GM19238 (cell line): ENCODE results near the gene TENM4.

ENCODE experiments used
- DNase-seq: peaks from one replicate; pipeline ENCODE4 v3.0.0; 2011; ENCODE audit warnings: low spot score; ENCODE audit not compliant: insufficient read length

TENM4 gene

DNA sequence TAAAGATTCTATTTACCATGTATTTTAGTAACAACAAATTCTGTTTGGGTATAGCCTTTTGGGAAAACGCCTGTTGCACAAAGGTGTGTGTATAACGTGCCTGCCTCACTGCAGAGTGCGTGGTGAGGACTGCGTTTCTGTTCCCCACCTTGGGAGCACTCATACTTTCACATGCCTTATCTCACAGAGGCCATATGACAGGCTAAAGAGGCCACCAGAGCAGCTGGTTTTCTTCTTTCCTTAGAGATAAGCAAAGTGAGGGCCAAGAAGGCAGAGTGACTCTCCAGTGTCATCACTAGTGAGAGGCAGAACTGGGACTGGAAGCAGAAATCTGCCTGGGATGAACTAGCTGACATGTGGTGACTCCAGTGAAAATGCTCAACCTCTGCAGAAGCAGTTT, 497.0 kb downstream of the TENM4 start:
- DNase-seq, result no peak

DNA sequence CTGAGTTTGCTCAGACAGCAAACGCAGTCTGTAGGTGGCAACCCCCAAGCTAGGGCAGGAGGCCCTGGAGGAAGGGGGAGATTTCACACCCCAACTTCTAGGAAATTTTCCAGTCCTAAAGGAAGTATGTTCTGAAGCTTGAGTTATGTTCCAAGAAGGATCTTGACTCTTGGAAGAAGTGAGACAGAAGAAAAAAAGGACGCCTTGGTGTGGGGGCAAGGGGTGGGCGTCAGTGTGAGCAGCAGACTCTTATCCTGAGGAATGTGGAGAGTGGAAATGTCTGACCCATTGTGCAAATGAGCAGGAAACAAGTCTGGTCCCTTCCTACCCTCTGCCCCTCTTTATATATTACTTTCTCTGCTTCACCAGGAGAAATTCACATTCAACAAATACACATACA, 497.7 kb downstream of the TENM4 start:
- DNase-seq, result no peak

DNA sequence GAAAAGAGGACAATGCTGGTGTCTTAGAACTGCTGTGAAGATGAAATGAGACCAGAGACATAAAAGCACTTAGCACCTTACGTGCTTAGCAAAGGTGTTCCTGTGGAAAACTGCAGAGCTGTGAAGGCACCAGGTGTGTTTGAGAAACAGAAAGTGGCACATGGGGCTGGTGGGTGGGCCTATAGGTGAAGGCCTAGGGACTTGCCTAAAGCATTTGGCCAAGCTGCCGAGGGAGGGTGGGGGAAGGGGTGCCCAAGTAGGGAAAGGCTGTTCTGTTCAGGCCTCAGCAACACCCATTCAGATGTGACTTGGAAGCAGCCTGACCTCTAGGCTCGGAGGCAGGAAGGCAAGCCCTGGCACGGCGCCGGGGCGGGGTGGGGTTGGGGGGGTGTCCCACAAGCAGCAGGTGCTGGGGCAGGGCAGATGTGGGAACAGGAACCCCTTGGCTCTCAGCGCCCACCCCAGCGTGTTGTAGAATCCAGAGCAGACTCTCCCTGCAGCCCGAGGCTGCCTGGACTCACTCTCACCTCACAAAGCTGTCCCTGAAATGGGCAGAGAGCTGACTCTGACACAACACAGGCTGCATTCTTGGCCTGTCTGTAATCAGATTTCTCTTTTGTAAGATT, 499.5 kb downstream of the TENM4 start:
- DNase-seq, result no peak

DNA sequence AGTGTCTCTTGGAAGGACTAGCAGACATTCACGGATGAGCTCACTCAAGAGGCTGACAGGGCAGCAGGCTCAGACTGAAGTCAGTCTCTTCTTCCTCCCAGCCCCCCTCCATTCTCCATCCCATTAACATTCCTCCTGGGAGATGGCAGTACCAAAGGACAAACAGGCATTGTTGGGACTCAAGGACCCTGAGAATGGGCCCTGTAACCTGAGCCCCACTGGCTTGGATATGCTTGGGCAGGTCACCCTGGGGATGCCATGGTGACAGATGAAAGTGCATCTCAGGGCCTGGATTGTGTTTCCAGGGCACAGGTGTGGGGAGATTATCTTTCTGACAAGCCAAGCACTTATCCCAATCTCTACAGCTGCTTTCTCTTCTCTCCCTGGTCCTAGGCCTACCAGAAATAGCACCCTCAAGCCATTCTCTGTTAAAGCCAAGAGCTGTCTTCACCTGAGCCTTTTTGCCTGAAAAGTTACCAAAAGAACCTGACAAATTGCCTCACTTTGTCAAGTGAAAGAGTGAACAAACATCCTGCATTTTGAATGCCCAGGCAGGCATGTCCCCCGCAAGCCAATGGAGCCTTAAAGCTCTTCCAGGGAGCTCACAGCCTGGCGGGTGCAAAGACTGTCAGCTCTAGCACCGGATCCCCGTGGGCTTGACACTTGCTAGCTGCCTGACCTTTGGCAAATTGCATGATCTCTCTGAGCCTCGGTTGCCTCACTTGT, 500.2 kb downstream of the TENM4 start:
- DNase-seq, result no peak

DNA sequence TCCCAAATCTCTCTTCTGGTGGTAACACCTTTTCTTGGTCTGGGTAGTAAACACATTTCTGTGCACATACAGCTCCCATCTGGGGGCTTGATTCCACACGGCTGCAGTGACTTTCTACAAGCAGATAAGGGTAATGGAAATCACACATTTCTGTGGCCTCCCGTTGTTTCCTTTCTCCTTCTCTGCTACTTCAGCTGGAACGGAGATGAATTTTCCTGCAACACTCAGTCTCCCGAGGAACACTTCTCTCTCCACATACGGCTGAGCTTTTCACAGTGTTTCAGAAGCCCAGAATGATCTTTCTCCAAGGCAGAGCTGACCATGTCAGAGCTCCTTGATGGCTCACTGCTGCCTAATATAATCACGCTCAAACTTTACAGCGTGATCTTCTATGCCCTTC, 501.9 kb downstream of the TENM4 start:
- no peak for DNase-seq

DNA sequence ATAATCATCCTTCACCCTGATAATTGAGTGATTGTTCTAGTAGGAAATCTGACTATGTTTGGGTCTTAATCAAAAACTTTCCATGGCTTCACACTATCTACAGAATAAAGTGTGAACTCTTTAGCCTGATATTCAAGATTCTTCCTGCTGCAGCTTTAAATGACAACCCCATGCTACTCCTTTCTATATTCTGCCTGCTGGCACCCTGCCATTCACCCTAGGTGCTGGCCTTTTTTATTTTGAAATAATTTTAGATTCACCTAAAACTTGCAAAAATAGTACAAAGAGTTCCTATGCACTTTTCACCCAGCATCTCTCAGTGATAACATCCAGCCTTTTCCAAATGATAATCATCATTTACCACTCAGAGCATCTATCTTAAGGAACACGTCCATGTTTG, 502.8 kb downstream of the TENM4 start:
- DNase-seq, result no peak

DNA sequence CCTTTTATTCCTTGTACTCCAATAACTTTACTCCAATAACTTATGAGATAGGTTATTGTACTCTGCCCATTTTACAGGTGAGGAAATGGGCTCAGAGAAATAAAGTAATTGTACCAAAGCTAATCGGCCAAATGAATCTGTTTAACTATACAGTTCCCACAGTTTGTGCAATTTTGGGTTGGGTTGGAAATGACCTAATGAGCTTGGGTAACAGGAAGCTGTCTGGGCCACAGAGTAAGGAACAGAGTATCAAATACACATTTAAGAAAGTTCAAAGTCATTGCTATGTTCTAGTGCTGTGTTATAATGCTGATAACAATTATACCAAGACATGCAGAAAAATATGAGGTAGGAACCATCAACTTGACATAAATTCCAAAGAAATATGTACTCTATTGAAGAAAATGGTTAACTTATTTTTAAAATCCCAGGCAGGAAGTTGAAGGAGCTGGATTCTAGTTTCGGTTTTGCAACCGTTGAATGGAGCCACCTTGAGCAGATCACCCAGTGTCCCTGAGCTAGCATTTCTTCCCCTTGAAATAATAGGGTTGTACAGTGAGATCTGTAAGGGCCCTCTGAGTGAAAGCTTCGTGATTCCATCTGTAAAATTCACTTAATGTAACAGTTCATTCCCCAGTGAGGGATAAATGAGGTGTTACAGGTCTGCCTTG, 505.3 kb downstream of the TENM4 start:
- DNase-seq, result no peak

DNA sequence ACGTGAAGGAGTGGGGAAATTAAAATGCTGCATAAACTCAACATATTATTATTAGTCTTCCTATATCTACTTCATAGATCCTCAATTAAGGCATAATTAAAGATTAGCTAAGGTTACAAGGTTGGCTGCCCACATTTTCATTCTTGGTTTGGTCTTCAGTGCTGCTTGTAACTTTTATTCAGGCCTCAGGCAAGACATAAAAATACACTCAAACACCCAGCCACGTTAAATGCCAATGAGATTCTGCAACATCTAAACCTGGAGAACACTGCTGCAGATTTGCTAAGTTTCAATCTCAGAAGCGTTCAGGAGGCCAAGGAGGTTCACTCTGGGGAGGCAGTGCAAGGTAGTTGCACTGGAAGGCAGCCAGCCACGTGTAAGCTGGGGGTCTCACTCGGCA, 507.5 kb downstream of the TENM4 start:
- DNase-seq, result no peak

DNA sequence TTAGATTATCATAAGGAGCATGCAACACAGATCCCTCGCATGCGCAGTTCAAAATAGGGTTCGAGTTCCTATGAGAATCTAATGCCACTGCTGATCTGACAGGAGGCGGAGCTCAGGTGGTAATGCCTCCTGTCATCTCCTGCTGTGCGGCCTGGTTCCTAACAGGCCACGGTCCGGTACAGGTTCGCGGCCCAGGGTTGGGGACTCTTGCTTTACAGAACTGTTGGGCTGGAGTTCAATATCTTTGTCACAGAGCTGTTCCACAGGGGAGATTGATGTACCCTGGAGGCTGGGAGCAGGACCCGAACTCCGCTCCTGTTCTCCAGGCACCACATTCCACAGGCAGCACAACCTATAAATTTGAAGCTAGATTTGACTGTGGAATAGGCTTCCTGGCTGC, 508.1 kb downstream of the TENM4 start:
- no peak for DNase-seq

DNA sequence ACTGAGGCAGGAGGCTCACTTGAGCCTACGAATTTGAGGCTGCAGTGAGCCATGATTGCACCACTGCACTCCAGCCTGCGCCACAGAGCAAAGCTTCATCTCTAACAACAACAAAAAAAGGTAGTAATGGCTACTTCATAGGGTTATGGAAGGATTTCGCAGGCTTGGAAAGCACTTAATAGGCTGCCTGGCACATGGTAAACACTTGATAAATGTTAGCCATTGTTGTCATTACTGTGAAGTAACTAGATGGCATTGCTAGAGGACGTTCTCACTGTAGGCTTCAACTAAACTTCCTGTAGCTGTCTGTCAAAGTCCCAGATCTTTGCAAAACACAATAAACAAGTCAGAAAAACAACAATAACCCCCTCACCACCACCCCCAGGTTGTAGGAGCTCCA, 508.9 kb downstream of the TENM4 start:
- DNase-seq, result no peak

DNA sequence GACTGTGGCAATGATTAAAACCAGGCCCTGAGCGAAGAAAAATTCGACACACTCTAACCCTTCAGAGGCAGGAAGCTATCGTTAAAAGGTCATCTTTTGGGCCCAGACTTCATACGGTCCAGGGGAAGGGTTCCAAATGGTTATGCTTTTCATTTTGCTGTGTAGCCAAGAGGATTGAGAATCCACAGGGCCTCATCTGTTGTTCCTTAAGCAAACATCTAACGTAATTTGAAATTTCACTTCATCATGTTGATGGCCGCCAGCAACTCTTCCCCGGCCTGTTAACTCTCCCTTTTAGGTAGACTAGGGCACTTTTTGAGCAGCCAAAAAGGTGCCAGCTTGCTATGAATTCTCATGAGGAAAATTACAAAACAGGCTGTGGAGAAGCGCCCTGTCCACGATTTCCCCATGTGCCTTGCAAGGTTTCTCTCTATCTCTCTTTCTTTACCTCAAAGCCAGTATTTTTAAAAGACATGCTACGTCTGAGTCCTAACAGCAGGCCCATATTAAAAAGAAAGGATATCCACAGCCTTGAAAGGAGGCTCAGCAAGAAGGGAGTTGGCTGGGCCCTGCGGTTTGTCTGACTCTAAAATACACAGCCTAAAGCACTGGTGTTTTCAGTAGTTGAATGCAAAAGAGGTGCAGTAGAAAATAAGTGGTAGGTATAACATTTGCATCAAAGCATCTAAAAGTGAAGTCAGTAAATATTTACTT, 509.9 kb downstream of the TENM4 start:
- no peak for DNase-seq

DNA sequence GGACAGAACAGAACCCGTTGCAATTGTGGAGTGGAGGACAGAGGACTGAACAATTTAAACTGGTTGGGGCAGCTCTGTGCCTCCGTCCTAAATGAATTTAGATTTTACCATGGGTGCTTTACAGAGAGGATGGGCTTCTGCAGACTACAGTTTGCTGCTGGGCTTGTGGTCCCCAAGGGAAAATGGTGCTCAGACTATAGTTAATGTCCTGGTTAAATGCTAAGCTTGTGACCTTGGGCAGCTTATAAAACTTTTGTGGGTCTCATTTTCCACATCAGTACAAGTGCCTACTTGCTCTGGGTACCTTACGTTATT, 511.0 kb downstream of the TENM4 start:
- no peak for DNase-seq

DNA sequence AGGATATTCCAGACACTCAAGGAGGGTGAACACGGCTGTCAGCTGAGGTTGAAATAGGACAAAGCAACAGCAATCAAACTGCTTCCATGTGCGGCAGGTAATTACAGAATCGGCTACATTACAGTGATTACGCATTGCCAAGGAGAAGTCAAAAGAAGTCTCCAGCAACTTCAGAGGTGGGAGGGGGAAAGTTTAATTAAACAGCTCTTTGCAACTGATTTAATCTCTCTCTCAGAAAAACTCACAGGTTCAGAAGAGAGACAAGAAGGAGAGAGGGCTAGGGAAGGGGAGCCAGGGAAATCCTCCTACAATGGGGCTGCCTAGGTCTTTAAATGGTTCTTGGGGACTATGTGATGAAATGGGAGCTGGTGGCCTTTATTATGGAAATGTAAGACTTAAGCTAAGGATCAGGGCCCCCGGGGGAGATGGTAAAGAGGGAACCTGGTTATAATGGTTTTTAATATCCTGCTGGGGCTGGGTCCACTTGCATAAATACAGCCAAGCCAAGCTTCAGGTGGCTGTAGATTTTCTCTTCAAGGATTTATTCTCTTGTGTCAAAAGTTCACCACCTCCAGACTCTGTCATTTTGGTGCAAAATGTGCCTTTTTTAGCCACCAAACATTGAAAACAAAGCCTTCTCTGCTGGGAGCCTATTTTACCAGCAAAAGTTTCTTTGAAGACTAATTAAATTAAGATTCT, 511.5 kb downstream of the TENM4 start:
- no peak for DNase-seq

DNA sequence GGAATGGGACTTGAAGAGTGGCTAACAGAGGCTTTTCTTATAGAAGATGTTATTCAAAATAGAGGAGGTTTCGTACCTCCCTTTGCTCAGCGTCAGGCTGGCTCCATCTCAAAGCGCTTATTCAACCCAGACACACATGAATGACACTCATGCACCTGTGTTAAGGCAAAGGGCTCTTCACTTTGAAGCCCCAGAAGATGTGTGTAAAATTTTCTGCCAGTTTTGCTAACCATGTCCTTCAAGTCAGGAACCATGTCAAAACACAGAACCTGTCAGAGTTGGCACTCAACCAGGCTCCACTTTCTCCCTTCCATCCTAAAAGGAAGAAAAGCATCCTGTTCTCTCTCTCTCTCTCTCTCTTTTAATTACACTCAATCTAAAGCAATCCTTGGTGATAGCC, 513.3 kb downstream of the TENM4 start:
- DNase-seq, result no peak

DNA sequence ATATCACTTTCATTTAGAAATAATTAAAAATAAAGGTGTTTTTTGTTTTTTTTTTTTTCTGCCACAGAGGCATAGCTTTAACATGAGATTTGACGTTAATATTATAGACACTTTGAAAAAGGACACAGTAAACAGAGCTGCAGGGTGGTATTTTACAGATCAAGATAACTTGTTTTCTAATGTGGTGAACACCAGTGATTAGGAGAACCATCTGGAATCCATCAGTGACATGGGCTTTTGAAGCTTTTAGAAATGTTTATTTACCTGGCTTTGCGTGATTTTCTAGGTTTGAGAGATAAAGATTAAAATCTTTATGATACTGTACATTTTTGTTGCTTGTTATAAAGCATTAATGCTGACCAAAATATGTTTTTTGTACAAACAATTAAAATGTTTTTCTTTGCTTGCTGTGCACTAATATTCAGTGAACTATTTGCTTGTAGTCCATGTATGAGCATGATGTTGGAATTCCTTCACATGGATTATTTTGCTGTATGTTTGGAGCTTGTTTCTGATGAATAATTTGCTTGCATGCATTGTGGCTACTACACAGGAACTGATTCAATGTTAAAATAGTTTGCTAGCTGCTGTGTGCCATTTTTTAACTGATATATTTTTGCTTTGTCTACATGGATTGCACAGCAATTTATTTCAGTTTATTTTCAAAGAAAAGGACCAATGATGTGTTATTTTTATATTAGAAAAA, 514.0 kb downstream of the TENM4 start:
- no peak for DNase-seq

DNA sequence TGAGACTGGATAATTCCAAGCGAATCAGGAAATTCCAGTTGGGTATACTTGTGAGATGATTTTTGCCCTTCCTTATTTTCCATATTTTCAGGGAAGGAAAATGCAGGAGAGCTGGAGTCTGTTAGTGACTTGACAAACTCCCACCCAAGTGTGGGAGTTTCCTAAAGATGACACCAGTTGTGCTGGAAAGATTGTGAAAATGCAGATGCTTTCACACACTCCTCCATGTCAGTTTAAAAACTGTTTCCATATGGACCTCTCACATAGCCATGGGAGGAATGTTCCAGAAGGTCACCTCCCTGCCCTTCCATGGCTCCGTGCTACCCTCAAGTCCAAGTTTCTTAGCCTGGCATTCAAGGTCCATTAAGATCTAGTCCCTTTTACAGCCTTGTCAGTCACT, 515.4 kb downstream of the TENM4 start:
- no peak for DNase-seq

DNA sequence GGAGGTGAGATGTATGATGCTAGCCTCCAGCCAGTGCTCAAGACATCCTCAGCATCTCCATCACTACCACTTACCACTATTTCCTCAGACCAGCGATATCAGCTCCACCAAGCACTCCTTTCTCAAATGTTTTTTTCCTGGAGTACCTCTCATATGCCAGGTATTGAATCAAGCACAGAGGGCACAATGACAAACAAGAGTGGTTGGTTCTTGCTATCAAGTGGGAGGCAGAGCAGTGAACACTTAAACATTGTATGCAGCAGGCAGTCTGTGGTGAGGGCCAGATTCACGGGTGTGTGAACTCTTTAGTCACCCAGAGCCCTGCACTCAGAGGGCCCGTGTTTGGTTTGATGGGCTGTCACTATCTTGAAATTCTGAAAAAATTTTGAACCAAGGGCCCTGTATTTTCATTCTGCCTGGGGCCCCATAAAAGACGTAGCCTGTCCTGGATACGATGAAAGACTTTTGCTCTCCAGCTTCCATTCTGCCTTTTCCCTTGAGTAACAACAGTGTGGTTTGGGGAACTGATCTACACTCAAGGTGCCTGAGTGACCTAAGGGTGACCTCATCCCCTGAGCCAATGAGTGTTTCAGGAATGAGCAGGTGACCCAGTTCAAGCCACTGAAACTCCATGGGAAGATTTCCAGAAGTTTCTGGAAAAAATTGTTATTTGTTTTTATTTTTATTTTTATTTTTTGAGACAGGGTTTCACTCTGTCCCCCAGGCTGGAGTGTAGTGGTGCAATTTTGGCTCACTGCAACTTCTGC, 517.8 kb downstream of the TENM4 start:
- DNase-seq, result no peak

DNA sequence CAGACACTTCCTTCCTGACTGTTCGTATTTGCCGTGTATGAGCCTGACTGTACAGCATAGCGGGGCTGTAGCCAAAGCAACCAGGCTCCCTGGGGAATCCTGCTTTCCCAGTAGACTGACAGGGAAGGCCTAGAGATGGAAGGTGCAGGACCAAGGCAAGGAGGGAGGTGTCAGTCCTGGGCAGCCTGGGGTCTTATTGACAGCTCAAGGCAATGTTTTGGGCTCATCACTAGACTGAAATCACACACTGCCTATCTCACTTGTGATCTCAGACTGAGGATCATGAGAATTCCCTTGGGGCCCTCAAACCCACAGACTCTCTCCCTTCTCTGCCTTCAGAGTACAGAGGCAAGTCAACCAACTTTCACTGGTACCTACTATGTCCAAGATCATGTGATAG, 519.3 kb downstream of the TENM4 start:
- DNase-seq, result no peak

DNA sequence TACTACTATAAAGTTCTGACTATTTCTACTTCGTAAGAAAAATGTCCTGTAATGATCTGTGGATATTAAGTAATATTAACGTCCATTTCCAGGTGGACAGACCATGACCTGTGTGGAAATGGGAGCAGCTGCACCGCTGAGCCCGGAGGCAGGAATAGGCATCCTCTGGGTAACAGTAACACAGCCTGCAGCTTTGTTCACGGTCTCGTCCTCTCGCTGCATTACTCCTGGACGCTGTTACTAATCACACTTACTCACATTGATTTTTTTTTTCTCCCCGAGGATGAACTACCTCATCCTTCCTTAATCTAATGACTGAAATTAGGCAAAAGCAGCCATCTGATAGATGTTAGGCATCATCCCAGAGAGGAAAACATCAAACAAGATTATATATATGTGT, 520.5 kb downstream of the TENM4 start:
- DNase-seq, result no peak

DNA sequence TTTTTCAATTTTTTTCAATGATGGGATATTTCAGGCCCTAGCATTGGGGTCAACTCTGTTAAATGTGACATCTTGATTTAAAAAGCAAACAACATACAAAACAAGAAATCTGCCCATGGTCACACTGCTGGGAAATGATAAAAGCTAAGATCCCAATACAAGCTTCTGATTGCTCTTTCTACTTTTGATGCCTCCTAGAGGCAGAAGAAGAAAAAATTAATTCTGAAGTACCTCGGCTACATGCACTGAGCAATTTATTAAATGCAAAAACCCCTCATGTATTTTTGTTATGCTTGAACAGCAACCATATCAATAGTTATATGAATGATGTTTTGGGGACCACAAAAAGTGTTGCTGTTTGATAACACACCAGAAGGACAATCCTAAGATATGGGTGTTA, 524.1 kb downstream of the TENM4 start:
- no peak for DNase-seq
